BLaER1 treated with 17β-estradiol and CSF1 and Interleukin-3, amounts not matched to agents 10 nM and 100 nM (cell line): ENCODE results near the gene DDX43.

Experiments
- H3K27ac ChIP-seq, 11 experiments: shearing (Covaris generic); formaldehyde crosslinking; 2 replicates each; pipeline ENCODE4 v1.8.1; 2022
- H3K27me3 ChIP-seq, 11 experiments: shearing (Covaris generic); formaldehyde crosslinking; 2 replicates each; pipeline ENCODE4 v1.8.1; 2022
- H3K36me3 ChIP-seq, 11 experiments: shearing (Covaris generic); formaldehyde crosslinking; 2 replicates each; pipeline ENCODE4 v1.8.1; 2022
- H3K4me1 ChIP-seq, 10 experiments: shearing (Covaris generic); formaldehyde crosslinking; 2 replicates each; pipeline ENCODE4 v1.8.1; 2022
- H3K4me2 ChIP-seq, 11 experiments: shearing (Covaris generic); formaldehyde crosslinking; 2 replicates each; pipeline ENCODE4 v1.8.1; 2022
- H3K4me3 ChIP-seq, 10 experiments: shearing (Covaris generic); formaldehyde crosslinking; 2 replicates each; pipeline ENCODE4 v1.8.1; 2022
- H3K9ac ChIP-seq, 11 experiments: shearing (Covaris generic); formaldehyde crosslinking; 2 replicates each; pipeline ENCODE4 v1.8.1; 2022
- H3K9me3 ChIP-seq, 11 experiments: shearing (Covaris generic); formaldehyde crosslinking; replicated peaks in 1 of 11; 2 replicates each; pipeline ENCODE4 v1.8.1; 2022
- H4K20me1 ChIP-seq, 11 experiments: shearing (Covaris generic); formaldehyde crosslinking; 2 replicates each; pipeline ENCODE4 v1.8.1; 2022
- Cebpa-rat ChIP-seq, 11 experiments: shearing (Covaris generic); IDR thresholded peaks; 2 replicates each; pipeline ENCODE4 v1.8.1; 2022

Gene DDX43

DNA sequence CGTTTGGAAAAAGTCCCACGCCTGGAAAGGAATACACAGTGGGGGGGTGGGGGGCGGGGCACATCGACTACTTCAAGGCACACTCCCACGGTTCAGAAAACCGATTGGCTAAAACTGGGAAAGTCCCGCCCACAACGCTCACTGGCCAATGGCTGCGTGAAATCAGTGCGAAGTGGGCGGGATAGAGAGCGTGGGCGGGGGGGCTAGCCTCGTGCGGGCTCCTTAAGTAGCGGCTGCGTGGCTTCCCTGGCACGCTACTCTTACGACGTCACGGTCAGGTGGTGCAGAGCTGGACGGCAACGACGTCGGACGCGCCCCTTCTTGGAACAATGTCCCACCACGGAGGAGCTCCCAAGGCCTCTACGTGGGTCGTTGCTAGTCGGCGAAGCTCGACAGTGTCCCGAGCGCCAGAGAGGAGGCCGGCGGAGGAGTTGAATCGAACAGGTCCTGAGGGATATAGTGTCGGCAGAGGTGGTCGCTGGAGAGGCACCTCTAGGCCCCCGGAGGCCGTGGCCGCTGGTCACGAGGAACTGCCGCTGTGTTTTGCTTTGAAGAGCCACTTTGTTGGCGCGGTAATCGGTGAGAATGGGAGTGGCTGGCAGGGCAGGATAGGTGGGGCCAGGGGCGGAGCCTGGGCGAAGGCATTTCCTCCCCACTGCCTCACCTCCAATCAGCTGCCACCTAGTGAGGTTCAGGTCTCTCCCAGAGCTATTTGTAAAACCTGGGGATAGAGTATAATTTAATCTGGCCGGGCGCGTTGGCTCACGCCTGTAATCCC lies at the start of gene DDX43:
DDX43 (plus strand) TSS at position 252 of the 778 bp plus-strand sequence; CDS start at position 330, 78 bp downstream.
- Histone ChIP-seq H3K4me3 (no peak within 1 kb of the TSS), H3K27me3 (peaks cover 0 to 6% (median 4%) of the 10 kb centered on the region in 11 experiments; a peak in 12 of 22 replicates), H3K4me1 (no peaks in the 10 kb centered on the region), H3K36me3 (peaks cover 0 to 15% (median 0%) of the 10 kb centered on the region in 11 experiments; a peak in 2 of 22 replicates), H3K27ac (no peak within 1 kb of the TSS), H3K9ac (no peak within 1 kb of the TSS), H4K20me1 (no peaks in the 10 kb centered on the region), H3K4me2 (no peak within 1 kb of the TSS), H3K9me3 (peaks cover 7 to 16% (median 12%) of the 10 kb centered on the region in 11 experiments; a peak in 19 of 22 replicates)
- no peak for TF ChIP-seq Cebpa-rat (IDR thresholded peaks at IDR 0.05)

DNA sequence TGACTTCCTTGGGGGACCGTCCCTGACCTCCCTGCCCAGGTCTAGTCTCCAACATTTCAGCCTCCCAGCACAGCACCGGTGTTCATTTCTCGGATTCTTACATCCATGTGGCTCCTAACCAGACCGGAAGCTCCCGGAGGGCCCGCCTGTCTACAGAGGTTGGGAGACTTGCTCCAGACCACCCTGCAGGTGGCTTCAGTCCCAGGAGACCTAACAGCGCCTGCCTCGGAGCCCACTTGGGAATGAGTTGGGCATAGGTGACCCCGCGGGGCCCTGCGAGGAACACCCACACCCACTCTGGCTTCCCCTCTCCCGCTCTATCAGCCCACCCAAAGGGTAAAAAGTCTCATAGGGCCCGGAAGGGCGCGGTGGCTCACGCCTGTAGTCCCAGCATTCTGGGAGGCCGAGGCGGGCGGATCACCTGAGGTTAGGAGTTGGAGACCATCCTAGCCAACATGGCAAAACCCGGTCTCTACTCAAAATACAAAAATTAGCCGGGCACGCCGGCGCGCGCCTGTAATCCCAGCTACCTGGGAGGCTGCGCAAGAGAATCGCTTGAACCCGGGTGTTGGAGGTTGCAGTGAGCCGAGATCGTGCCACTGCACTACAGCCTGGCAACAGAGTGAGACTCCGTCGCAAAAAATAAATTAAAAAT lies 46.0 kb upstream of the DDX43 start:
- TF ChIP-seq Cebpa-rat (IDR thresholded peaks at IDR 0.05) = no peak
- peaks cover 0 to 5% (median 0%) of the 10 kb centered on the region in 11 experiments; a peak in 2 of 22 replicates for H3K27me3 ChIP-seq
- no peak overlapping the region for H3K4me3 ChIP-seq
- no peak overlapping the region for H3K4me2 ChIP-seq
- H3K4me1 ChIP-seq = no peaks in the 10 kb centered on the region
- H3K27ac ChIP-seq = no peak overlapping the region
- no peaks in the 10 kb centered on the region for H3K36me3 ChIP-seq
- no peaks in the 10 kb centered on the region for H4K20me1 ChIP-seq
- H3K9me3 ChIP-seq = peaks cover 3 to 13% (median 8%) of the 10 kb centered on the region in 11 experiments; a peak in 21 of 22 replicates
- H3K9ac ChIP-seq = no peak overlapping the region

DNA sequence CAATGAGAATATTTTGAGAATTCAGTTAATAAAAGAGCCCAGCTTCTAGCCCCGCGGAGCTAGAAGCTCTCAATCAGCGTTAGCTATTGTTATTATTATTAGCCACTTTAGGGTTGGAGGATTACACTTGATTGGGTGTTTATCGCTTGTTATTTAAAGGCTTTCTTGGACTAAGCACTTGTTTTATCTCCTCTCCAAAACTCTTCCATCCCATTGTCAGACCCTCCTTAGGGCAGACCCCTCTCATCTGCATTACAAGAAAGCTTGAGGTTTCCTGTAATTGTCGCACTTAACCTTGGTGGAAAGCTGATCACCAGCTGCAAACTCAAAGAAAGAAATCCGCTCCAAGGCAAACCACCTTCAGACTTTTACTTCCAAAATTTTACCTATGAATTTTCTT lies 45.3 kb upstream of the DDX43 start:
- H3K4me3 ChIP-seq = no peak overlapping the region
- no peaks in the 10 kb centered on the region for H4K20me1 ChIP-seq
- no peaks in the 10 kb centered on the region for H3K36me3 ChIP-seq
- peaks cover 5 to 19% (median 13%) of the 10 kb centered on the region in 11 experiments; a peak in 21 of 22 replicates for H3K9me3 ChIP-seq
- peaks cover 0 to 5% (median 0%) of the 10 kb centered on the region in 11 experiments; a peak in 2 of 22 replicates for H3K27me3 ChIP-seq
- TF ChIP-seq Cebpa-rat (IDR thresholded peaks at IDR 0.05) = no peak
- H3K4me2 ChIP-seq = no peak overlapping the region
- no peak overlapping the region for H3K9ac ChIP-seq
- no peak overlapping the region for H3K27ac ChIP-seq
- no peaks in the 10 kb centered on the region for H3K4me1 ChIP-seq

DNA sequence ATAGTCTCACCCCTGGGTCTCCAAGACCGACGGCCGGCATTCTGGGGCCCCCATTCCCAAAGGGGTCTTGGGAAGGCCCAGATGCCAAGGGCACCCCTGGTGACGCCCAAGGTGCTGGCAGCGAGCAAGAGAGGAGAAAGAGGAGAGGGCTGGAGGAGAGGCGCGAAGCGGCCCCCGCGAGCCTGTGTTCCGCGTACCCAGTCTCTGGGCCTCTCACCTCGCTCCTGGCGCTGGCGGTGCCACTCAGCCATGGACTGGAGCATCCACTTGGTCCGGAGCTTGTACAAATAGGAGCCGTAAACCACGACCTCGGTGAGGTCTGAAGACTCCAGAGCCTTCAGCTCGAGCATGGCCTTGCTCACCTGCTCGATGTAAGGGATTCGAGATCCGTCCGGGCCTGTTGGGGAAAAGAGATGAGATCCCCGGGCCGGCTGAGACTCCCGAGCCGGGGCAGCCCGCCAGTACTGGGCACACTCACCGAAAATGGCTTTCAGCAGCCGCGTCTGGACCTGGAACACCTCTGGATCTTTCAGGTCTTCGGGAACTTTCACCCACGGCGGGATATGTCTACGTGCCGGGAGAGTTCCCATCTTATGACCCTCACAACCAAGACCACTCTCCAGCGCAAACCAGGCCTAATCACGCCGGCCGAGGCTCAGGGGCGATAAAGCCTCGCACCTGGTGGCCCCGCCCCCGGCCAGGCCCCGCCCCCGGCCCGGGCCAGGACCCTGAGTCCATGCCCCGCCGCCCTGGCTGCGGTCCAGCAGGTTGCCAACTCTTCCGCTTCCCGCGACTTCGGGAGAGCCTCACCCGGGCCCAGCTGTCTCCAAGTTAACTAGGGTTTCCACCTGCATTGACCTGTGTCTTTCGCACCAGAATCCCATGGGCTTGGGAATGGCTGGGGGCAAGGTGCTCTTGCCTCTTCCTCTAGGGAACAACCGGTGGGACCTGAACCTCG lies 40.7 kb upstream of the DDX43 start, which contains the start of gene DPPA5:
DPPA5 (minus strand) TSS at position 641 of the 958 bp plus-strand sequence; CDS start at position 590, 51 bp downstream.
- Histone ChIP-seq H3K27me3 (peaks cover 0 to 5% (median 0%) of the 10 kb centered on the region in 11 experiments; a peak in 2 of 22 replicates), H3K4me1 (no peaks in the 10 kb centered on the region), H3K4me3 (no peak within 1 kb of the TSS), H3K4me2 (no peak within 1 kb of the TSS), H4K20me1 (no peaks in the 10 kb centered on the region), H3K9ac (no peak within 1 kb of the TSS), H3K27ac (no peak within 1 kb of the TSS), H3K9me3 (peaks cover 5 to 17% (median 11%) of the 10 kb centered on the region in 11 experiments; a peak in 20 of 22 replicates), H3K36me3 (no peaks in the 10 kb centered on the region)
- TF ChIP-seq Cebpa-rat (IDR thresholded peaks at IDR 0.05) = no peak

DNA sequence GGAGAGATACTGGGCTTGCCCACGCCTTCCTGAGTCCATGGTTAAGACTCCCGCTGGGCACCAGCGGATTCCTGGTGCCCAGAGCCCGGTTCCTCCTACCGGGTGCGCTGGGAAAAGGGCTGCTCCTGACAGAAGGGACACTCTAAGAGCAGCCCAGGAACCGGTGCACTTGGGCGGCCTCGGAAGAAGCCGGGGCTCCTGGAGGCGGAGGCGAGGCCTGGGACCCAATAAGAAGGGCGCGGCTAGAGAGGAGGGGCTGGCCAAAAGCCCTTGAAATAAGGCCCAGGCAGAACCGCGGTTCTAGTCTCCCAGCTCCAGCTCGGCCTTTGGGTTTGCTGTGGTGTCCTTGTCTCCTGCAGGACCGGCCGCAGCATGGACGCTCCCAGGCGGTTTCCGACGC lies 32.3 kb upstream of the DDX43 start, which contains the start of gene KHDC3L:
KHDC3L (plus strand) TSS at position 301 of the 400 bp plus-strand sequence; CDS start at position 373, 72 bp downstream.
- no peaks in the 10 kb centered on the region for H3K36me3 ChIP-seq
- no peak within 1 kb of the TSS for H3K9ac ChIP-seq
- H4K20me1 ChIP-seq = no peaks in the 10 kb centered on the region
- H3K4me3 ChIP-seq = no peak within 1 kb of the TSS
- TF ChIP-seq Cebpa-rat (IDR thresholded peaks at IDR 0.05) = no peak
- no peak within 1 kb of the TSS for H3K27ac ChIP-seq
- no peaks in the 10 kb centered on the region for H3K27me3 ChIP-seq
- H3K4me1 ChIP-seq = no peaks in the 10 kb centered on the region
- H3K9me3 ChIP-seq = peaks cover 13 to 26% (median 22%) of the 10 kb centered on the region in 11 experiments; a peak in 21 of 22 replicates
- H3K4me2 ChIP-seq = no peak within 1 kb of the TSS

DNA sequence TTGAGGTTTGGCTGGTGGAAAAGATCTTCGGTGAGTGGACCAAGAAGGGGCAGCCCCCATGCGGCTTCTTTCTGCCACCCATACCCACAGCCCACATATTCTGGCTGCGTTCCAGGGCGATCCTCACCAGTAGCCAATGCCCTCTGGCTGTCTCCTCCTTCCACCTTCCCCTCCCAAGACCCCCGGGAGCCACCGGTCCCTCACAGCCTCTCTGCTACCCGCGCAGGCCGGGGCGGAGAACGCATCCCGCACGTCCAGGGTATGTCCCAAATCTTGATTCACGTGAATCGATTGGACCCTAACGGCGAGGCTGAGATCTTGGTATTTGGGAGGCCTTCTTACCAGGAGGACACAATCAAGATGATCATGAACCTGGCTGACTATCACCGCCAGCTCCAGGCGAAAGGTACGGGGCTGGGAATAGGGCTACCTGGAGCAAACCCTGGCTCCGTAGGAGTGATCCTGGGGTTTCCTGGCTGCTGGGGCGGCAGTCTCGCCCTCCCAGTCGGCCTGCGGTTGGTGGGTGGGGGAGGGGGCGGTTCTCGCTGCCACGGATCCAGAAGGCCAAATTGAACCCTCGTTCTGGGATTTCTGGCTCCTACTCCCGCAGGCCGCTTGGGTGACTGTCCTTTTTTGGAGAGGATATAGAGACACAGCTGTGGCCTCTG lies 31.6 kb upstream of the DDX43 start:
- Histone ChIP-seq H3K4me1 (no peaks in the 10 kb centered on the region), H3K27me3 (no peaks in the 10 kb centered on the region), H3K9me3 (peaks cover 13 to 26% (median 22%) of the 10 kb centered on the region in 11 experiments; a peak in 21 of 22 replicates), H3K9ac (no peak overlapping the region), H4K20me1 (no peaks in the 10 kb centered on the region), H3K4me2 (no peak overlapping the region), H3K27ac (no peak overlapping the region), H3K36me3 (no peaks in the 10 kb centered on the region), H3K4me3 (no peak overlapping the region)
- TF ChIP-seq Cebpa-rat (IDR thresholded peaks at IDR 0.05) = no peak

DNA sequence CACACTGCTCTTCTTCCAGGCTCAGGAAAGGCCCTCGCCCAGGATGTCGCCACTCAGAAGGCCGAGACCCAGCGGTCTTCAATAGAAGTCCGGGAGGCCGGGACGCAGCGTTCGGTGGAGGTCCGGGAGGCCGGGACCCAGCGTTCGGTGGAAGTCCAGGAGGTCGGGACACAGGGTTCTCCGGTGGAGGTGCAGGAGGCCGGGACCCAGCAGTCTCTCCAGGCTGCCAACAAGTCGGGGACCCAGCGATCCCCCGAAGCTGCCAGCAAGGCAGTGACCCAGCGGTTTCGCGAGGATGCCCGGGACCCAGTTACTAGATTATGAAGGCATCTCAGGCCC lies 31.1 kb upstream of the DDX43 start:
- Histone ChIP-seq H3K4me1 (no peaks in the 10 kb centered on the region), H4K20me1 (no peaks in the 10 kb centered on the region), H3K9me3 (peaks cover 13 to 26% (median 22%) of the 10 kb centered on the region in 11 experiments; a peak in 21 of 22 replicates), H3K4me3 (no peak overlapping the region), H3K9ac (no peak overlapping the region), H3K36me3 (no peaks in the 10 kb centered on the region), H3K4me2 (no peak overlapping the region), H3K27me3 (no peaks in the 10 kb centered on the region), H3K27ac (no peak overlapping the region)
- TF ChIP-seq Cebpa-rat (IDR thresholded peaks at IDR 0.05) = no peak

DNA sequence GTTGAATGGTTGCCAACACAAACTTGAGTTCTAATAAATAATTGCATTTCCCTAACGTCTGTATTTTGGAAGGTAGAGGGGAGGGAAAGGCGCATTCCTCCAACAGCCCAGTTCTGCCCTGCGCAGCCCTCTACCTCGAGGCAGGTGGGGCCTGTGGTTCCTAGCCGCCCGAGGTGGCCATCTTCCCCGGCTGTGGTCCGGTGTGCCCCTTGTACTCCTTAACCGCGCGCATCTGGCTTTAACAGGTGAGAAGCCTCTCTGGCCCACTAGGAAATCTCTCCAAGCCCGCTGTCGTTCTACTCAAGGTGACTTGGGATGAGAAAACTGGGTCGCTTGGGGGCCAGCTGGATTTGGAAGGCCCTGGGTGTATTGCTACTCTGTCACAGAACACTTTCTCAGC lies 30.5 kb upstream of the DDX43 start:
- H3K36me3 ChIP-seq = no peaks in the 10 kb centered on the region
- H3K27ac ChIP-seq = no peak overlapping the region
- TF ChIP-seq Cebpa-rat (IDR thresholded peaks at IDR 0.05) = no peak
- H3K9ac ChIP-seq = no peak overlapping the region
- H3K4me3 ChIP-seq = no peak overlapping the region
- H3K4me2 ChIP-seq = no peak overlapping the region
- H3K9me3 ChIP-seq = peaks cover 13 to 28% (median 23%) of the 10 kb centered on the region in 11 experiments; a peak in 21 of 22 replicates
- no peaks in the 10 kb centered on the region for H4K20me1 ChIP-seq
- H3K27me3 ChIP-seq = no peaks in the 10 kb centered on the region
- H3K4me1 ChIP-seq = no peaks in the 10 kb centered on the region
